Esophagus (tissue), 2 donors: ENCODE data around the gene GOLGA8N. TPM values are rescaled to one million over a fixed set of nuclear protein-coding genes. Genes with fewer than 3 reads are reported as not detected.
"Not testable (repeated sequence)": the region's sequence is repeated elsewhere in the genome, so short reads cannot be mapped to it uniquely, and the experiment has no call there.

ENCODE experiments used
- H3K27ac ChIP-seq, 2 donors: one replicate each; pipeline ENCODE4 v1.5.1; 2013; ENCODE audit warnings: low read depth in 2 of 2, mild to moderate bottlenecking in 2 of 2, inconsistent platforms in 1 of 2, low read length in 1 of 2, moderate library complexity in 1 of 2
- H3K27me3 ChIP-seq, 2 donors: one replicate each; pipeline ENCODE4 v1.6.1; 2013; ENCODE audit warnings: low read length in 2 of 2, control low read depth in 1 of 2, mild to moderate bottlenecking in 1 of 2; ENCODE audit not compliant: insufficient read depth in 2 of 2, control insufficient read depth in 1 of 2
- H3K36me3 ChIP-seq, 2 donors: one replicate each; pipeline ENCODE4 v1.6.1; 2013; ENCODE audit warnings: low read length in 1 of 2; ENCODE audit not compliant: control insufficient read depth in 2 of 2, insufficient read depth in 2 of 2
- H3K4me1 ChIP-seq, 2 donors: one replicate each; pipeline ENCODE4 v1.6.1; 2013; ENCODE audit warnings: low read length in 1 of 2; ENCODE audit not compliant: control insufficient read depth in 2 of 2, insufficient read depth in 2 of 2
- H3K4me3 ChIP-seq, 2 donors: one replicate each; pipeline ENCODE4 v1.5.1; 2013; ENCODE audit warnings: low read length in 2 of 2, mild to moderate bottlenecking in 2 of 2, low read depth in 1 of 2, moderate library complexity in 1 of 2
- H3K9me3 ChIP-seq, 2 donors: one replicate each; pipeline ENCODE4 v1.6.1; 2013; ENCODE audit warnings: mild to moderate bottlenecking in 2 of 2, low read depth in 1 of 2, low read length in 1 of 2, moderate library complexity in 1 of 2; ENCODE audit not compliant: control insufficient read depth in 2 of 2, insufficient read depth in 1 of 2
- WGBS, 2 donors: extraction: QIAGEN DNeasy Blood & Tissue Kit; methylation state at CpG; one replicate each; pipeline ENCODE4 v1.1.7; 2013; 5-methylcytosine and 5-hydroxymethylcytosine counted together
- polyA plus RNA-seq, 2 donors: library from polyadenylated mRNA; stranded (reverse); fragments of 200-250 nt; gene quantifications; one replicate each; pipeline ENCODE4 v1.2.3, GENCODE V29; 2013
- donor health status: healthy with polysubstance abuse.
- donor health status: Bipolar disorder and iron deficiency.

Gene GOLGA8N
- polyA plus RNA-seq, 2 donors, result 3.0 to 5.9 TPM

GRCh38 chr15:32615051-32615870 is 22.0 kb downstream of the GOLGA8N start, which contains the start of gene ARHGAP11A:
TSS of gene ARHGAP11A (plus strand) at chr15:32615504. CDS start at chr15:32616212, 708 bp downstream.
- H3K4me1 ChIP-seq, H3K27me3 ChIP-seq, H3K9me3 ChIP-seq, H3K36me3 ChIP-seq: not testable (repeated sequence)
- H3K4me3 ChIP-seq, result peak within 1 kb of the TSS; percentile 65 to 69
- WGBS, 2 donors, result 0% methylated on average over 24 to 32 of the region's 43 CpGs
- H3K27ac ChIP-seq, result peak within 1 kb of the TSS; percentile 83 to 85

- Histone ChIP-seq H3K27ac (peak overlapping the region; percentile 54 to 83), H3K4me3 (peak overlapping the region; percentile 65 to 69)
- H3K9me3 ChIP-seq, H3K36me3 ChIP-seq, H3K4me1 ChIP-seq, H3K27me3 ChIP-seq: not testable (repeated sequence)
- WGBS, 2 donors, result 0 to 1% methylated on average over 14 to 18 of the region's 24 CpGs
These were observed 22.7 kb downstream of the GOLGA8N start for GRCh38 chr15:32615871-32616426.

GRCh38 chr15:32636410-32636809 is 43.2 kb downstream of the GOLGA8N start:
- Histone ChIP-seq H3K27me3 (no peaks in the 10 kb centered on the region), H3K9me3 (no peaks in the 10 kb centered on the region), H3K36me3 (no peaks in the 10 kb centered on the region), H3K4me1 (no peaks in the 10 kb centered on the region), H3K4me3 (no peak overlapping the region), H3K27ac (no peak overlapping the region)
- 92 to 93% methylated on average over 3 of the region's 3 CpGs for WGBS, 2 donors

GRCh38 chr15:32636908-32637567 is 43.8 kb downstream of the GOLGA8N start:
- Histone ChIP-seq H3K4me1 (peaks cover 0 to 4% of the 10 kb centered on the region in 2 donors), H3K27me3 (no peaks in the 10 kb centered on the region), H3K27ac (no peak overlapping the region), H3K4me3 (no peak overlapping the region), H3K36me3 (no peaks in the 10 kb centered on the region), H3K9me3 (no peaks in the 10 kb centered on the region)
- 96 to 97% methylated on average over 8 of the region's 8 CpGs for WGBS, 2 donors

GRCh38 chr15:32637704-32638103 is 44.4 kb downstream of the GOLGA8N start:
- H3K4me3 ChIP-seq, result no peak overlapping the region
- H3K27ac ChIP-seq, result no peak overlapping the region
- H3K27me3 ChIP-seq, result no peaks in the 10 kb centered on the region
- H3K9me3 ChIP-seq, result no peaks in the 10 kb centered on the region
- WGBS, 2 donors, result 97 to 98% methylated on average over 1 of the region's 1 CpG
- H3K36me3 ChIP-seq, result no peaks in the 10 kb centered on the region
- peaks cover 0 to 4% of the 10 kb centered on the region in 2 donors for H3K4me1 ChIP-seq

- WGBS, 2 donors, result 27 to 31% methylated on average over 22 of the region's 22 CpGs
- Histone ChIP-seq H3K27ac (no peak within 1 kb of the TSS), H3K27me3 (no peaks in the 10 kb centered on the region)
These were observed 48.3 kb downstream of the GOLGA8N start, which contains the start of gene SCG5 for GRCh38 chr15:32641517-32642059. TSS of gene SCG5 (plus strand) at chr15:32641710. CDS start at chr15:32643593, 1,883 bp downstream.

GRCh38 chr15:32642667-32643435 is 49.6 kb downstream of the GOLGA8N start:
- H3K4me1 ChIP-seq, result peaks cover 0 to 4% of the 10 kb centered on the region in 2 donors
- H3K9me3 ChIP-seq, result no peaks in the 10 kb centered on the region
- no peak overlapping the region for H3K4me3 ChIP-seq
- WGBS, 2 donors, result 76 to 82% methylated on average over 5 of the region's 5 CpGs
- no peaks in the 10 kb centered on the region for H3K36me3 ChIP-seq
- H3K27me3 ChIP-seq, result no peaks in the 10 kb centered on the region
- H3K27ac ChIP-seq, result no peak overlapping the region

More at GRCh38 chr15:32641517-32642059, 48.3 kb downstream of the GOLGA8N start, which contains the start of gene SCG5:
- peaks cover 0 to 4% of the 10 kb centered on the region in 2 donors for H3K4me1 ChIP-seq
- H3K9me3 ChIP-seq, result no peaks in the 10 kb centered on the region
- H3K36me3 ChIP-seq, result no peaks in the 10 kb centered on the region
- peak within 1 kb of the TSS in 1 of 2 donors; percentile 5 for H3K4me3 ChIP-seq

GRCh38 chr15:32643907-32644445 is 50.7 kb downstream of the GOLGA8N start:
- no peaks in the 10 kb centered on the region for H3K27me3 ChIP-seq
- no peak overlapping the region for H3K4me3 ChIP-seq
- H3K27ac ChIP-seq, result no peak overlapping the region
- peaks cover 0 to 4% of the 10 kb centered on the region in 2 donors for H3K4me1 ChIP-seq
- no peaks in the 10 kb centered on the region for H3K9me3 ChIP-seq
- WGBS, 2 donors, result 63 to 71% methylated on average over 1 of the region's 1 CpG
- no peaks in the 10 kb centered on the region for H3K36me3 ChIP-seq
